Ishikawa (cell line): ENCODE data around the gene AUP1.

ENCODE experiments used
- CEBPB ChIP-seq: IDR thresholded peaks from 2 replicates; pipeline ENCODE4 v1.6.1; 2012
- EP300 ChIP-seq: IDR thresholded peaks from 2 replicates; pipeline ENCODE4 v1.6.1; 2012; ENCODE audit warnings: borderline replicate concordance
- FOXM1 ChIP-seq: IDR thresholded peaks from 2 replicates; pipeline ENCODE4 v1.6.1; 2012; ENCODE audit warnings: low read depth, borderline replicate concordance
- NFIC ChIP-seq: IDR thresholded peaks from 2 replicates; pipeline ENCODE4 v1.6.1; 2012
- RAD21 ChIP-seq: IDR thresholded peaks from 2 replicates; pipeline ENCODE4 v1.6.1; 2012; ENCODE audit warnings: low read depth
- REST ChIP-seq: IDR thresholded peaks from 2 replicates; pipeline ENCODE4 v1.6.1; 2012; ENCODE audit warnings: low read depth, mild to moderate bottlenecking
- TAF1 ChIP-seq: IDR thresholded peaks from 2 replicates; pipeline ENCODE4 v1.6.1; 2012; ENCODE audit warnings: low read depth, mild to moderate bottlenecking
- TCF12 ChIP-seq: IDR thresholded peaks from 2 replicates; pipeline ENCODE4 v1.6.1; 2012; ENCODE audit warnings: low read depth
- TEAD4 ChIP-seq: IDR thresholded peaks from 2 replicates; pipeline ENCODE4 v1.6.1; 2012
- YY1 ChIP-seq: IDR thresholded peaks from 2 replicates; pipeline ENCODE4 v1.6.1; 2012; ENCODE audit warnings: low read depth
- ZBTB7A ChIP-seq: IDR thresholded peaks from 2 replicates; pipeline ENCODE4 v1.6.1; 2012; ENCODE audit warnings: low read depth
- TF ChIP-seq, protein P1 (sequence below): IDR thresholded peaks from 2 replicates; pipeline ENCODE4 v1.6.1; 2012
- TF ChIP-seq, protein P2 (sequence below): IDR thresholded peaks from 2 replicates; pipeline ENCODE4 v1.6.1; 2012

DNA sequence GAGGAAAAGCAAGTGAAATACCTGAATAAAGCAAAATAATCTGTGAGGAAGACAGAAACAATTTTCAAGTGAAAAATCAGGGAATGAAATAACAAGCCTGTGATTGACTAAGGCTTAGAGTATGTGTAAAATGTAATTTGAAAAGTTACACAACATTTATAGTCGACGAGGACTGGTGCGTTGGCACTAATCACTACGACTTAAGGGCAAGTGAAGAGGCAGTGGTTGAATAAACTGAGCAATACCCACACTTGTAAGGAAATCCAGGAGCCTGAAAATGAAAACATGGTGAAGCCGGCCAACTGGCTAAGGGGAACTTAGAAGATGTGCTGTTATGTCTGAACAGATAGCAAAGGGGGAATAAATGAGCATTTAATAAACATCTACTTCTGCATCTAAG is 38.4 kb upstream of the AUP1 start:
- no peak for TF ChIP-seq TCF12
- TF ChIP-seq FOXM1: no peak
- TF ChIP-seq EP300: no peak
- no peak for TF ChIP-seq YY1
- TF ChIP-seq TEAD4: no peak
- TF ChIP-seq NFIC: no peak
- TF ChIP-seq CEBPB: no peak
- TF ChIP-seq, protein P1, sequence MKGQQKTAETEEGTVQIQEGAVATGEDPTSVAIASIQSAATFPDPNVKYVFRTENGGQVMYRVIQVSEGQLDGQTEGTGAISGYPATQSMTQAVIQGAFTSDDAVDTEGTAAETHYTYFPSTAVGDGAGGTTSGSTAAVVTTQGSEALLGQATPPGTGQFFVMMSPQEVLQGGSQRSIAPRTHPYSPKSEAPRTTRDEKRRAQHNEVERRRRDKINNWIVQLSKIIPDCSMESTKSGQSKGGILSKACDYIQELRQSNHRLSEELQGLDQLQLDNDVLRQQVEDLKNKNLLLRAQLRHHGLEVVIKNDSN: no peak
- TF ChIP-seq, protein P2, sequence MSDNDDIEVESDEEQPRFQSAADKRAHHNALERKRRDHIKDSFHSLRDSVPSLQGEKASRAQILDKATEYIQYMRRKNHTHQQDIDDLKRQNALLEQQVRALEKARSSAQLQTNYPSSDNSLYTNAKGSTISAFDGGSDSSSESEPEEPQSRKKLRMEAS: no peak
- no peak for TF ChIP-seq ZBTB7A
- no peak for TF ChIP-seq TAF1
- no peak for TF ChIP-seq REST
- no peak for TF ChIP-seq RAD21
